Measurements from ENCODE around the gene GABBR2. TPM values are rescaled to one million over a fixed set of nuclear protein-coding genes. Genes with fewer than 3 reads are reported as not detected.

GABBR2 gene
- total RNA-seq, 1 donor from 2014 or later: 0.24 TPM

DNA sequence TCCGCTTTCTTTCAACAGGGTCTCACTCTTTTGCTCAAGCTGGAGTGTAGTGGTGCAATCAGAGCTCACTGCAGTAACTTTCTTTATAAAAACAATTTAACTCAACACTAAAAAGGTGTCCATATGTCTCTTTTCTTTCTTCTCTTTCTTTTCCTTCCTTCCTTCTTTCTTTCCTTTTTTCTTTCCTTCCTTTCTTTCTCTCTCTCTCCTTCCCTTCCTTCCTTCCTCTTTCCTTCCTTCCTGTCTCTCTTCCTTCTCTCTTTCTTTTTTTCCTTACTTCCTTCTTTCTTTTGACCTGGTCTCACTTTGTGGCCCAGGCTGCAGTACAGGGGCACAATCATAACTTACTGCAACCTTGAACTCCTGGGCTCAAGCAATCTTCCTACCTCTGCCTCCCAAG lies 427.5 kb downstream of the GABBR2 start:
- Histone ChIP-seq H3K4me3 (no peak overlapping the region), H3K27ac (no peak overlapping the region), H3K27me3 (ENCODE audit: low read depth) (no peaks in the 10 kb centered on the region), H3K9me3 (no peaks in the 10 kb centered on the region), H3K4me1 (no peaks in the 10 kb centered on the region), H3K36me3 (no peaks in the 10 kb centered on the region)
- TF ChIP-seq, protein P1, sequence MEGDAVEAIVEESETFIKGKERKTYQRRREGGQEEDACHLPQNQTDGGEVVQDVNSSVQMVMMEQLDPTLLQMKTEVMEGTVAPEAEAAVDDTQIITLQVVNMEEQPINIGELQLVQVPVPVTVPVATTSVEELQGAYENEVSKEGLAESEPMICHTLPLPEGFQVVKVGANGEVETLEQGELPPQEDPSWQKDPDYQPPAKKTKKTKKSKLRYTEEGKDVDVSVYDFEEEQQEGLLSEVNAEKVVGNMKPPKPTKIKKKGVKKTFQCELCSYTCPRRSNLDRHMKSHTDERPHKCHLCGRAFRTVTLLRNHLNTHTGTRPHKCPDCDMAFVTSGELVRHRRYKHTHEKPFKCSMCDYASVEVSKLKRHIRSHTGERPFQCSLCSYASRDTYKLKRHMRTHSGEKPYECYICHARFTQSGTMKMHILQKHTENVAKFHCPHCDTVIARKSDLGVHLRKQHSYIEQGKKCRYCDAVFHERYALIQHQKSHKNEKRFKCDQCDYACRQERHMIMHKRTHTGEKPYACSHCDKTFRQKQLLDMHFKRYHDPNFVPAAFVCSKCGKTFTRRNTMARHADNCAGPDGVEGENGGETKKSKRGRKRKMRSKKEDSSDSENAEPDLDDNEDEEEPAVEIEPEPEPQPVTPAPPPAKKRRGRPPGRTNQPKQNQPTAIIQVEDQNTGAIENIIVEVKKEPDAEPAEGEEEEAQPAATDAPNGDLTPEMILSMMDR (IDR thresholded peaks at IDR 0.05): no peak
- intact Hi-C loops (cut with DNase I): no loop called here
- DNase-seq: no peak
- no peak for ATAC-seq

DNA sequence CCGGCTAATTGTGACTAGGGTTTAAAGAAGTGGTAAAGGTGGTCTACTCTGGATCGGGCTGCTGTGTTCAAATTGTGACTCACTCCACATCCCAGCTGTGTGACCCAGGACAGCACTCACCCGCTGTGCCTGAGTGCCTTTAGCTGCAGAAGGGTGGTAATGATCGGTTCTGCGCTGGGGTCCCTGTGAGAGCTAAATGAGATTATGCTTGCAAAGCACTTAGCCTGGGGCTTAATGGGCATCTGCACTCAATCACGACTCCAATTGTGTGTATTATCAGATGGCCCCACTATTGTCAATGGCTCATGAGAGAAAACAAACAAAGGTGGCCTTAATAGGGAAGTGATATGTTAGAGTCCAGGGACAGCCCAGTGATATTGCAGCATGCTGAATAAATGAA lies 428.2 kb downstream of the GABBR2 start:
- intact Hi-C loops (cut with DNase I): no loop called here
- H3K27me3 ChIP-seq (ENCODE audit: low read depth): no peaks in the 10 kb centered on the region
- TF ChIP-seq, protein P1 (IDR thresholded peaks at IDR 0.05): no peak
- no peak overlapping the region for H3K27ac ChIP-seq
- no peaks in the 10 kb centered on the region for H3K4me1 ChIP-seq
- no peaks in the 10 kb centered on the region for H3K36me3 ChIP-seq
- no peak overlapping the region for H3K4me3 ChIP-seq
- H3K9me3 ChIP-seq: no peaks in the 10 kb centered on the region
- no peak for ATAC-seq
- DNase-seq: no peak

DNA sequence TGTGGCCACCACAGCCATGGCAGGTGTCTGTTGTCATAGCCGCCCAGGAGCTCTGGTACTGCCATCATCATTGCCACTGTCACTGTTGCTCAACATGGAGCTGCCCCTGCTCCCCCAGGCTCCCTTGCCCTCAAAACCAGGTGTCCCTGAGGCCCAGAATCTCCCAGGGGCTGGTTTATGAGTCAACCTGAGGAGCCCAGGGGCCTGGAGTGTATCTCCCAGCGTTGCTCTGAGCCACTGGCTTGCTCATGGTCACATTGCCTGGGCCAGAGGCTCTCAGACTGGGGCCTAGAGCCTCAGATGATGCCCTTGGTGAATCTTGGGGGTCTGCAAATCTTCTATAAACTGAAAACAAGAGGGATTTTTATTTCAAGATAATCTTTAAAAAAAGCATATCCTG lies 428.6 kb downstream of the GABBR2 start:
- no peak overlapping the region for H3K4me3 ChIP-seq
- ATAC-seq (no peak), DNase-seq (no peak)
- no peak overlapping the region for H3K27ac ChIP-seq
- TF ChIP-seq, protein P1 (IDR thresholded peaks at IDR 0.05): no peak
- H3K4me1 ChIP-seq: no peaks in the 10 kb centered on the region
- intact Hi-C loops (cut with DNase I): no loop called here
- no peaks in the 10 kb centered on the region for H3K36me3 ChIP-seq
- H3K9me3 ChIP-seq: no peaks in the 10 kb centered on the region
- no peaks in the 10 kb centered on the region for H3K27me3 ChIP-seq (ENCODE audit: low read depth)

DNA sequence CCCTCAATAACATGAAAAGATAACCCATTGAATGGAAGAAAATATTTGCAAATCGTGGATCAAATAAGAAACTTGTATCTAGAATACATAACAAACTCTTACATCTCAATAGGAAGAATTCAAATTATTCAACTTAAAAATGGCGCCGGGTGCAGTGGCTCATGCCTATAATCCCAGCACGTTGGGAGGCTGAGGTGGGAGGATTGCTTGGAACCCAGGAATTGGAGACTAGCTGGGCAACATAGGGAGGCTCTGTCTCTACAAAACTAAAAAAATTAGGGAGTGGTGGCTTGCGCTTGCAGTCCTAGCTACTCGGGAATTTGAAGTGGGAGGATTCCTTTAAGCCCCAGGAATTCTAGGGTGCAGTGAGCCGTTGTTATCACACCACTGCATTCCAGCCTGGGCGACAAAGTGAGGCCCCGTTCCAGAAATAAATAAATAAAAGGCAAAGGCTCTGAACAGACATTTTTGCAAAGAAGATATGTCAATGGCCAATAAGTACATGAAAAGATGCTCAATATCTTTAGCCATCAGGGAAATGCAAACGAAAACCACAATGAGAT lies 431.7 kb downstream of the GABBR2 start:
- no peak for ATAC-seq
- TF ChIP-seq, protein P1 (IDR thresholded peaks at IDR 0.05): no peak
- intact Hi-C loops (cut with DNase I): no loop called here

DNA sequence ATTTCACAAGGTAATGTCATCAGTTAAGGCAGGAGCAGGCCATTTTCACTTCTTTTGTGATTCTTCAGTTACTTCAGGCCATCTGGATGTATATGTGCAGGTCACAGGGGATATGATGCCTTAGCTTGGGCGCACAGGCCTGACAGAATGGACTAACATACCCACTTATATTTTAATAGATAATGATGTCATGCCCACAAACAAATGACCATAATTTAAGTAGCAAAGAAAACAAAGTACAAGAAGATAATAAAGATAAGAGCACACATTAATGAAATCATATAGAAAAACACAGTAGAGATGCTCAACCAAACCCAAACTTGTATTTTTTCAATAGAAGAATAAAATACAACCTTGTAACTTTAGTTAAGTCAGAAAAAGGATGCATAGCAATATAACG lies 433.6 kb downstream of the GABBR2 start:
- TF ChIP-seq, protein P1 (IDR thresholded peaks at IDR 0.05): no peak
- H3K27ac ChIP-seq: no peak overlapping the region
- no peak overlapping the region for H3K4me3 ChIP-seq
- no peaks in the 10 kb centered on the region for H3K9me3 ChIP-seq
- DNase-seq (no peak), ATAC-seq (no peak)
- no peaks in the 10 kb centered on the region for H3K27me3 ChIP-seq (ENCODE audit: low read depth)
- H3K4me1 ChIP-seq: no peaks in the 10 kb centered on the region
- intact Hi-C loops (cut with DNase I): no loop called here
- no peaks in the 10 kb centered on the region for H3K36me3 ChIP-seq

More for the DNA sequence above, 431.7 kb downstream of the GABBR2 start:
- no peaks in the 10 kb centered on the region for H3K9me3 ChIP-seq
- DNase-seq: no peak
- no peak overlapping the region for H3K4me3 ChIP-seq
- no peaks in the 10 kb centered on the region for H3K27me3 ChIP-seq (ENCODE audit: low read depth)
- H3K4me1 ChIP-seq: no peaks in the 10 kb centered on the region
- H3K36me3 ChIP-seq: no peaks in the 10 kb centered on the region
- H3K27ac ChIP-seq: no peak overlapping the region

Data from lower lobe of right lung (tissue), 2 donors.